HG03108 (cell line): Measurements from ENCODE around the gene NOTCH1.

Source experiments
- ATAC-seq: cut with Tn5 transposase; IDR thresholded peaks from one replicate; pipeline ENCODE4 v1.9.1; 2021; ENCODE audit warnings: moderate library complexity; ENCODE audit not compliant: unreplicated experiment

NOTCH1 gene

GRCh38 chr9:136470792-136471469, 74.9 kb downstream of the NOTCH1 start:
- no peak for ATAC-seq

GRCh38 chr9:136470356-136470755, 75.5 kb downstream of the NOTCH1 start:
- ATAC-seq, result no peak

GRCh38 chr9:136467766-136468165, 78.1 kb downstream of the NOTCH1 start:
- ATAC-seq, result no peak

GRCh38 chr9:136466155-136466541, 79.7 kb downstream of the NOTCH1 start:
- no peak for ATAC-seq

- no peak for ATAC-seq
Measured at GRCh38 chr9:136465500-136466154, 80.2 kb downstream of the NOTCH1 start.

- ATAC-seq, result no peak
Measured at GRCh38 chr9:136464241-136464640, 81.6 kb downstream of the NOTCH1 start.

- ATAC-seq, result no peak
Measured at GRCh38 chr9:136463578-136463977, 82.3 kb downstream of the NOTCH1 start.

GRCh38 chr9:136462664-136463063, 83.2 kb downstream of the NOTCH1 start:
- ATAC-seq, result no peak

GRCh38 chr9:136460772-136461325, 85.0 kb downstream of the NOTCH1 start:
- ATAC-seq, result no peak

GRCh38 chr9:136459425-136459824, 86.4 kb downstream of the NOTCH1 start:
- no peak for ATAC-seq

GRCh38 chr9:136457326-136457725, 88.5 kb downstream of the NOTCH1 start:
- ATAC-seq, result no peak

GRCh38 chr9:136456258-136456657, 89.6 kb downstream of the NOTCH1 start:
- no peak for ATAC-seq

GRCh38 chr9:136455043-136456002, 90.5 kb downstream of the NOTCH1 start:
- ATAC-seq, result no peak

GRCh38 chr9:136454026-136454796, 91.6 kb downstream of the NOTCH1 start:
- ATAC-seq, result no peak

GRCh38 chr9:136453326-136453725, 92.5 kb downstream of the NOTCH1 start:
- no peak for ATAC-seq

GRCh38 chr9:136451221-136451877, 94.5 kb downstream of the NOTCH1 start:
- no peak for ATAC-seq

GRCh38 chr9:136448655-136449054, 97.2 kb downstream of the NOTCH1 start:
- no peak for ATAC-seq

- no peak for ATAC-seq
Measured at GRCh38 chr9:136447173-136447778, 98.6 kb downstream of the NOTCH1 start.

GRCh38 chr9:136445799-136446198, 100.0 kb downstream of the NOTCH1 start:
- ATAC-seq, result no peak
